Measurements from ENCODE around the gene PLD1.

Gene PLD1

GRCh38 chr3:171792531-171792930 lies 17.8 kb downstream of the PLD1 start:
- no peak for DNase-seq (ENCODE audit: low read depth)

GRCh38 chr3:171791692-171792076 lies 18.6 kb downstream of the PLD1 start:
- DNase-seq (ENCODE audit: low read depth) = no peak

GRCh38 chr3:171790898-171791691 lies 19.2 kb downstream of the PLD1 start:
- DNase-seq (ENCODE audit: low read depth) = no peak

- DNase-seq (ENCODE audit: low read depth) = no peak
These were observed 19.7 kb downstream of the PLD1 start for GRCh38 chr3:171790574-171790897.

GRCh38 chr3:171789759-171790505 lies 20.4 kb downstream of the PLD1 start:
- DNase-seq (ENCODE audit: low read depth) = no peak

- DNase-seq (ENCODE audit: low read depth) = peak; percentile 80
These were observed 21.5 kb downstream of the PLD1 start for GRCh38 chr3:171788546-171789351.

GRCh38 chr3:171786997-171787396 lies 23.3 kb downstream of the PLD1 start:
- DNase-seq (ENCODE audit: low read depth) = no peak

GRCh38 chr3:171784937-171785336 lies 25.3 kb downstream of the PLD1 start:
- no peak for DNase-seq (ENCODE audit: low read depth)

- no peak for DNase-seq (ENCODE audit: low read depth)
These were observed 25.9 kb downstream of the PLD1 start for GRCh38 chr3:171784387-171784786.

- DNase-seq (ENCODE audit: low read depth) = no peak
These were observed 26.7 kb downstream of the PLD1 start for GRCh38 chr3:171783626-171784025.

- DNase-seq (ENCODE audit: low read depth) = no peak
These were observed 27.2 kb downstream of the PLD1 start for GRCh38 chr3:171783086-171783485.

- no peak for DNase-seq (ENCODE audit: low read depth)
These were observed 27.7 kb downstream of the PLD1 start for GRCh38 chr3:171782617-171783016.

GRCh38 chr3:171781711-171782127 lies 28.6 kb downstream of the PLD1 start:
- no peak for DNase-seq (ENCODE audit: low read depth)

GRCh38 chr3:171778493-171778892 lies 31.8 kb downstream of the PLD1 start:
- DNase-seq (ENCODE audit: low read depth) = no peak

GRCh38 chr3:171777596-171777995 lies 32.7 kb downstream of the PLD1 start:
- DNase-seq (ENCODE audit: low read depth) = no peak

GRCh38 chr3:171776839-171777583 lies 33.3 kb downstream of the PLD1 start:
- DNase-seq (ENCODE audit: low read depth) = no peak

GRCh38 chr3:171776411-171776810 lies 33.9 kb downstream of the PLD1 start:
- DNase-seq (ENCODE audit: low read depth) = no peak

- DNase-seq (ENCODE audit: low read depth) = no peak
These were observed 34.3 kb downstream of the PLD1 start for GRCh38 chr3:171775943-171776342.

- DNase-seq (ENCODE audit: low read depth) = no peak
These were observed 35.8 kb downstream of the PLD1 start for GRCh38 chr3:171774521-171774920.

- peak; percentile 60 for DNase-seq (ENCODE audit: low read depth)
These were observed 37.7 kb downstream of the PLD1 start for GRCh38 chr3:171772427-171773056.
